GM21367 (cell line): ENCODE measurements around the gene GLB1L.
A peak's percentile ranks its signal among the peaks of the same experiment; 100 is the strongest.
"Not testable (repeated sequence)": the region's sequence is repeated elsewhere in the genome, so short reads cannot be mapped to it uniquely, and the experiment has no call there.

ENCODE experiments used
- ATAC-seq: cut with Tn5 transposase; IDR thresholded peaks from one replicate; pipeline ENCODE4 v1.9.1; 2021; ENCODE audit not compliant: unreplicated experiment

GLB1L gene

GRCh38 chr2:219209236-219210195, 35.7 kb downstream of the GLB1L start:
- no peak for ATAC-seq

- ATAC-seq: no peak
Measured at GRCh38 chr2:219207884-219208740, 37.1 kb downstream of the GLB1L start.

- no peak for ATAC-seq
Measured at GRCh38 chr2:219207134-219207883, 37.9 kb downstream of the GLB1L start.

GRCh38 chr2:219206328-219207133, 38.7 kb downstream of the GLB1L start, which contains the start of gene ZFAND2B:
Gene ZFAND2B, plus strand, starts transcription at chr2:219206782. Its CDS starts 206 bp downstream, at chr2:219206988.
- ATAC-seq: peak; percentile 94

- no peak for ATAC-seq
Measured at GRCh38 chr2:219205981-219206327, 39.3 kb downstream of the GLB1L start.

- no peak for ATAC-seq
Measured at GRCh38 chr2:219205165-219205538, 40.1 kb downstream of the GLB1L start.

GRCh38 chr2:219204425-219205164, 40.6 kb downstream of the GLB1L start:
- no peak for ATAC-seq

GRCh38 chr2:219201331-219201730, 43.9 kb downstream of the GLB1L start:
- ATAC-seq: not testable (repeated sequence)

GRCh38 chr2:219200502-219201326, 44.5 kb downstream of the GLB1L start:
- not testable (repeated sequence) for ATAC-seq

GRCh38 chr2:219199470-219200211, 45.6 kb downstream of the GLB1L start:
- ATAC-seq: no peak

- ATAC-seq: no peak
Measured at GRCh38 chr2:219198974-219199373, 46.3 kb downstream of the GLB1L start.

- ATAC-seq: no peak
Measured at GRCh38 chr2:219197388-219197787, 47.9 kb downstream of the GLB1L start.

- no peak for ATAC-seq
Measured at GRCh38 chr2:219186754-219187456, 58.3 kb downstream of the GLB1L start.
